ENCODE results near the gene LARP6. TPM values are rescaled to one million over a fixed set of nuclear protein-coding genes. Genes with fewer than 3 reads are reported as not detected.

Gene LARP6
- total RNA-seq, 2 experiments from 2014 or later: 0.31 TPM; not detected in 1

DNA sequence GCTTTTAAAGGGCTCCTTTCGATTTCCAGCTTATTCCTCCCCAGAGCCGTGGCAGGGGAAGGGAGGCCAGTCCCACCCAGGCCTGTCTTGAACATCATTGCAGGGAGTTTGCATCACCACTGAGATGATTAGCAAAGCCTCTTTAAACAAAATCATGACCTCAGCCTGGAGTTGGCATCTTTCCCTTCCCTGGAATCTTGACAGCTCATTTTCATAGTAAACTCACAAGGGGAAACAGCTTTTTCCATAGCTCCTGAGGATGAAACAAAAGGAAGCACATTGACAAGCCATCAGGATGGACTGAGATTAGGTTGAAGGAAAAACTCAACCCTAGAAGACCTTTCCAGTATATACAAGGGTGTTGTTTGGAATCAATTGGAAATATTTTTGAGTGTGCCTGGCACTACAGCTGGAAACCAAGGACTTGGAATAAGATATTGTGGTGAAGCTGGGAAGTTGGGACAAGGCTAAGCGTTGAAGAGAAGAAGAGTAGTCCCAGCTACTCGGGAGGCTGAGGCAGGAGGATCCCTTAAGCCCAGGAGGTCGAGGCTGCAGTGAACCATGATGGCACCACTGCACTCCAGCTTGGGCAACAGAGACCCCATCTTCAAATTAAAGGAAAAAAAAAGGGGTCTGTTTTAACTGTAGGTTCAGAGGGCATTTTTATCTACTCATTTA is 3.1 kb upstream of the LARP6 start:
- CTCF ChIA-PET: no interaction called here
- peaks cover 64% of the 10 kb centered on the region for H3K27me3 Mint-ChIP-seq
- intact Hi-C loops (cut with DNase I, micrococcal nuclease): no loop called here
- POLR2A ChIA-PET: interaction anchor here (0.7 kb wide), 1 partner anchor 1427 kb away, joined by 3 read pairs; no protein-coding TSS in a partner anchor
- H3K4me3 Mint-ChIP-seq: no peak overlapping the region
- TF ChIP-seq, protein P1, sequence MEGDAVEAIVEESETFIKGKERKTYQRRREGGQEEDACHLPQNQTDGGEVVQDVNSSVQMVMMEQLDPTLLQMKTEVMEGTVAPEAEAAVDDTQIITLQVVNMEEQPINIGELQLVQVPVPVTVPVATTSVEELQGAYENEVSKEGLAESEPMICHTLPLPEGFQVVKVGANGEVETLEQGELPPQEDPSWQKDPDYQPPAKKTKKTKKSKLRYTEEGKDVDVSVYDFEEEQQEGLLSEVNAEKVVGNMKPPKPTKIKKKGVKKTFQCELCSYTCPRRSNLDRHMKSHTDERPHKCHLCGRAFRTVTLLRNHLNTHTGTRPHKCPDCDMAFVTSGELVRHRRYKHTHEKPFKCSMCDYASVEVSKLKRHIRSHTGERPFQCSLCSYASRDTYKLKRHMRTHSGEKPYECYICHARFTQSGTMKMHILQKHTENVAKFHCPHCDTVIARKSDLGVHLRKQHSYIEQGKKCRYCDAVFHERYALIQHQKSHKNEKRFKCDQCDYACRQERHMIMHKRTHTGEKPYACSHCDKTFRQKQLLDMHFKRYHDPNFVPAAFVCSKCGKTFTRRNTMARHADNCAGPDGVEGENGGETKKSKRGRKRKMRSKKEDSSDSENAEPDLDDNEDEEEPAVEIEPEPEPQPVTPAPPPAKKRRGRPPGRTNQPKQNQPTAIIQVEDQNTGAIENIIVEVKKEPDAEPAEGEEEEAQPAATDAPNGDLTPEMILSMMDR (IDR thresholded peaks at IDR 0.05): no peak
- no peak overlapping the region for H3K27ac Mint-ChIP-seq
- no peak for DNase-seq
- H3K4me1 ChIP-seq (ENCODE audit: insufficient read depth, low read length): peaks cover 7% of the 10 kb centered on the region
- peaks cover 0 to 7% of the 10 kb centered on the region in 2 experiments for H3K9me3 ChIP-seq (ENCODE audit: control insufficient read depth in 1 of 2, insufficient read depth in 1 of 2, low read length in 2 of 2)
- no peaks in the 10 kb centered on the region for H3K36me3 Mint-ChIP-seq (ENCODE audit: low read depth)
- ATAC-seq (ENCODE audit: poor library complexity): no peak
- H3K27ac ChIP-seq (ENCODE audit: low read depth in 1 of 2, low read length in 2 of 2): no peak overlapping the region
- peaks cover 9% of the 10 kb centered on the region for H3K4me1 Mint-ChIP-seq (ENCODE audit: low read depth)
- no peaks in the 10 kb centered on the region for H3K9me3 Mint-ChIP-seq
- no peaks in the 10 kb centered on the region for H3K36me3 ChIP-seq (ENCODE audit: insufficient read depth, low read length)
- peaks cover 17 to 42% of the 10 kb centered on the region in 2 experiments for H3K27me3 ChIP-seq (ENCODE audit: control insufficient read depth in 1 of 2, insufficient read depth in 2 of 2, low read length in 2 of 2)
- H3K4me3 ChIP-seq (ENCODE audit: low read length): no peak overlapping the region

DNA sequence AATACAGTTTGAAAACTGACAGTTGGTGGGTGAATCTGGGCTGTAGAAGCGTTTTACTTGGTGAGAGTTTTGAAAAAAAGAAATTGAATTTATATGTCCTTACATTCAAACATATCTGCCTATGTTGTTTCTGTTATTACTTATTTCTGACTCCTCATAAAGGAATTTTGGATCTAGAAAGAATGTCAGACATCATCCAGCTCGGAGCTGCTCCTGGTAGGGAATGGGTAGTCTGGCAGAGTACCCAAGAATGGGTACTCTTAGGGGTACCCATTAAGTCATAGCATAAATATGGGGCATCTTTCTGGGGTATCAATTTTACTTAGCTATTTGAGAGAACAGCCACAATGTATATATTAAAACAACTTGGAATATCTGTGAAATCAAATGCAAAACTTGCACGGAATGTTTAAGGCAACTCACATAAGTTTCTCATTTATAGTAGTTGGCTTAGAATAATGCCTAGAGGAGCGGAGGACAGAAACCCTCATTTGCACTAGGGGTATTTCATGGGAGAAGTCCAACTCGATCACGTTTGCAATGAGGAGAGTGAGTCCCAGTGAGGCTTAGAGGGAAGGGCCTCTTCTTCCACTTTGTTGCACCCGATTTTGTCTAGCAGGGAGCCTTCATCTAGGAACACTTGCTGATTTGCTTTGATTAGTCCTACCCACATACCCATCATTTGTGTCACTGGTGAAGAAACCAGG is 2.4 kb upstream of the LARP6 start:
- DNase-seq: no peak
- no peaks in the 10 kb centered on the region for H3K9me3 Mint-ChIP-seq
- no peak overlapping the region for H3K4me3 Mint-ChIP-seq
- peaks cover 67% of the 10 kb centered on the region for H3K27me3 Mint-ChIP-seq
- H3K36me3 Mint-ChIP-seq (ENCODE audit: low read depth): no peaks in the 10 kb centered on the region
- ChIA-PET POLR2A (no interaction called here), CTCF (no interaction called here)
- no peak for ATAC-seq (ENCODE audit: poor library complexity)
- H3K4me1 Mint-ChIP-seq (ENCODE audit: low read depth): peaks cover 9% of the 10 kb centered on the region
- Histone ChIP-seq H3K27me3 (ENCODE audit: control insufficient read depth in 1 of 2, insufficient read depth in 2 of 2, low read length in 2 of 2) (peaks cover 22 to 49% of the 10 kb centered on the region in 2 experiments), H3K4me1 (ENCODE audit: insufficient read depth, low read length) (peaks cover 7% of the 10 kb centered on the region), H3K9me3 (ENCODE audit: control insufficient read depth in 1 of 2, insufficient read depth in 1 of 2, low read length in 2 of 2) (peaks cover 0 to 7% of the 10 kb centered on the region in 2 experiments), H3K36me3 (ENCODE audit: insufficient read depth, low read length) (no peaks in the 10 kb centered on the region), H3K4me3 (ENCODE audit: low read length) (no peak overlapping the region), H3K27ac (ENCODE audit: low read depth in 1 of 2, low read length in 2 of 2) (no peak overlapping the region)
- H3K27ac Mint-ChIP-seq: no peak overlapping the region
- TF ChIP-seq, protein P1 (IDR thresholded peaks at IDR 0.05): no peak
- intact Hi-C loops (cut with DNase I, micrococcal nuclease): no loop called here

DNA sequence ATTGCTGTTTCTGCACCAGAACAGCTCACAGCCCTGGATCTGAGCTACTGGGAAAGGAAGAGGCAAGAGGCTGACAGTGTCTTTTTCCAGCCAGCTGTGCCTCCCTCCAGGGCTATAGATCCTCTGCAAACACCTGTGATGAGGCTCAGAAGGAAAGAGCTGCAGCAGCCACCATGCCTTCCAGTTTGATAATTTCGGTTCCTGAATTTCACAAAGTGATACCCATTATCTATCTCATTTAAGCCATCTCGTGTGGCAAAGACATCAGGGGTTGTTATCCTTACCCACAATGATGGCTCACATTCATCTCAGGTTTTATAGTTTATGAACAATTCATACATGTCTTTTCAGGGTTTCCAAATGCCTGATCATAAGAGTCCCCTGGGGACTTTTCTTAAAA is 1.8 kb upstream of the LARP6 start:
- no peak for ATAC-seq (ENCODE audit: poor library complexity)
- intact Hi-C loops (cut with DNase I, micrococcal nuclease): no loop called here
- POLR2A ChIA-PET: no interaction called here
- Histone ChIP-seq H3K9me3 (ENCODE audit: control insufficient read depth in 1 of 2, insufficient read depth in 1 of 2, low read length in 2 of 2) (peaks cover 0 to 7% of the 10 kb centered on the region in 2 experiments), H3K4me1 (ENCODE audit: insufficient read depth, low read length) (peaks cover 7% of the 10 kb centered on the region), H3K4me3 (ENCODE audit: low read length) (no peak overlapping the region), H3K27me3 (ENCODE audit: control insufficient read depth in 1 of 2, insufficient read depth in 2 of 2, low read length in 2 of 2) (peaks cover 22 to 51% of the 10 kb centered on the region in 2 experiments), H3K36me3 (ENCODE audit: insufficient read depth, low read length) (no peaks in the 10 kb centered on the region), H3K27ac (ENCODE audit: low read depth in 1 of 2, low read length in 2 of 2) (no peak overlapping the region)
- peaks cover 9% of the 10 kb centered on the region for H3K4me1 Mint-ChIP-seq (ENCODE audit: low read depth)
- peaks cover 71% of the 10 kb centered on the region for H3K27me3 Mint-ChIP-seq
- no peaks in the 10 kb centered on the region for H3K9me3 Mint-ChIP-seq
- H3K36me3 Mint-ChIP-seq (ENCODE audit: low read depth): no peaks in the 10 kb centered on the region
- no peak overlapping the region for H3K4me3 Mint-ChIP-seq
- CTCF ChIA-PET: no interaction called here
- no peak for DNase-seq
- H3K27ac Mint-ChIP-seq: no peak overlapping the region
- TF ChIP-seq, protein P1 (IDR thresholded peaks at IDR 0.05): no peak

All from CD4-positive, alpha-beta T cell (primary cell).